ENCODE measurements around the gene LILRA1. TPM values are rescaled to one million over a fixed set of nuclear protein-coding genes. Genes with fewer than 3 reads are reported as not detected.
"Not testable (repeated sequence)": the region's sequence is repeated elsewhere in the genome, so short reads cannot be mapped to it uniquely, and the experiment has no call there.

The LILRA1 gene
- total and polyA plus RNA-seq, 12 donors: 0.19 to 2.8 (median 0.40) TPM

DNA sequence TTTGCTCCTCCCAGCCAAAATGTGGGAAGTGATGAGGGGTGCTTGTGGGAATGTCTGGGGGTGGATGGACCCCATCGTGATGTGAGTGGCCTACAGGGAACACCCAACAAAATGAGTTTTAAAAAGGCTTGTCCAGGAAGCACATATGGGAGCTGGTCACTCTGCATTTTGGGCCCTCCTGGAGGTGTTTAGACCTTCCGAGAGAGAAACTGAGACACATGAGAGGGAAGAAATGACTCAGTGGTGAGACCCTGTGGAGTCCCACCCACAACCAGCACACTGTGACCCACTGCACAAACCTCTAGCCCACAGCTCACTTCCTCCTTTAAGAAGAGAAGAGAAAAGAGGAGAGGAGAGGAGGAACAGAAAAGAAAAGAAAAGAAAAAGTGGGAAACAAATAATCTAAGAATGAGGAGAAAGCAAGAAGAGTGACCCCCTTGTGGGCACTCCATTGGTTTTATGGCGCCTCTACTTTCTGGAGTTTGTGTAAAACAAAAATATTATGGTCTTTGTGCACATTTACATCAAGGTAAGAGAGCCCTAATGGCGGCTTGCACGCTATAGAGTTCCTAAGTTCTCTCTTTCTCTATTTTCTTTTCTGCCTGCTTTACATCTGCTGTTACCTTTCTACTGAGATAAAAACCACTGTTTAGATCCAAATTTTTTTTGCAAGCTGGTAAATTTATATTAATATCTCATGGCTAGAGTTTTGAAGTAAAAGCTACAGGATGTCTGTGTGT lies 23.6 kb downstream of the LILRA1 start:
- H3K27ac ChIP-seq: peak overlapping the region in 1 of 10 donors; percentile 60
- ATAC-seq (no peak), DNase-seq (no peak)
- H3K9me3 ChIP-seq: peaks cover 0 to 17% (median 5%) of the 10 kb centered on the region in 11 donors
- TF ChIP-seq, protein P1, sequence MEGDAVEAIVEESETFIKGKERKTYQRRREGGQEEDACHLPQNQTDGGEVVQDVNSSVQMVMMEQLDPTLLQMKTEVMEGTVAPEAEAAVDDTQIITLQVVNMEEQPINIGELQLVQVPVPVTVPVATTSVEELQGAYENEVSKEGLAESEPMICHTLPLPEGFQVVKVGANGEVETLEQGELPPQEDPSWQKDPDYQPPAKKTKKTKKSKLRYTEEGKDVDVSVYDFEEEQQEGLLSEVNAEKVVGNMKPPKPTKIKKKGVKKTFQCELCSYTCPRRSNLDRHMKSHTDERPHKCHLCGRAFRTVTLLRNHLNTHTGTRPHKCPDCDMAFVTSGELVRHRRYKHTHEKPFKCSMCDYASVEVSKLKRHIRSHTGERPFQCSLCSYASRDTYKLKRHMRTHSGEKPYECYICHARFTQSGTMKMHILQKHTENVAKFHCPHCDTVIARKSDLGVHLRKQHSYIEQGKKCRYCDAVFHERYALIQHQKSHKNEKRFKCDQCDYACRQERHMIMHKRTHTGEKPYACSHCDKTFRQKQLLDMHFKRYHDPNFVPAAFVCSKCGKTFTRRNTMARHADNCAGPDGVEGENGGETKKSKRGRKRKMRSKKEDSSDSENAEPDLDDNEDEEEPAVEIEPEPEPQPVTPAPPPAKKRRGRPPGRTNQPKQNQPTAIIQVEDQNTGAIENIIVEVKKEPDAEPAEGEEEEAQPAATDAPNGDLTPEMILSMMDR (IDR thresholded peaks at IDR 0.05): no peak
- peak overlapping the region in 1 of 10 donors; percentile 29 for H3K4me3 ChIP-seq
- intact Hi-C loops (cut with DNase I): no loop called here
- H3K36me3 ChIP-seq: no peaks in the 10 kb centered on the region
- H3K4me1 ChIP-seq: peaks cover 0 to 11% (median 0%) of the 10 kb centered on the region in 9 donors
- WGBS, 2 donors: 47 to 65% methylated on average over 5 of the region's 5 CpGs
- peaks cover 0 to 3% (median 0%) of the 10 kb centered on the region in 7 donors for H3K27me3 ChIP-seq

DNA sequence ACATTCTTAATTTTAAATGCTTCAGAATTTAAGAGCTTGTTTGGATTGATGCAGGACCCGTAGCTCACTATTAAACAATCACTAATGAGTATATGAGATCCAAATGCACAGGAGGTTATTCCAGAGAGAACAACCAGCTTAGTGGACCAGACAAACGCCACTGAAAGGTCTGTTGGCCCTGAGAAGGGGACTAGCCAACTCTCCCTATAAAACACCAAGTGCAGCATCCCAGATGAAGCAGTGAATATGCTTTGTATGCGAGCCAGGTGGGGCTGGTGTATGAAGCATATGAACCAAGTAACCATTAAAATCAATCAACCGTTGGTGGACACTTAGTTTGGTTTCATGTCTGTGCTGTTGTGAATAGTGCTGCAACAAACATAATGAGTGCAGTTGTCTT lies 27.0 kb downstream of the LILRA1 start:
- TF ChIP-seq, protein P1 (IDR thresholded peaks at IDR 0.05): no peak
- Histone ChIP-seq H3K36me3 (no peaks in the 10 kb centered on the region), H3K27me3 (peaks cover 0 to 4% (median 0%) of the 10 kb centered on the region in 7 donors), H3K4me1 (peaks cover 0 to 5% (median 0%) of the 10 kb centered on the region in 9 donors), H3K9me3 (peaks cover 0 to 5% (median 0%) of the 10 kb centered on the region in 11 donors), H3K27ac (no peak overlapping the region), H3K4me3 (no peak overlapping the region)
- ATAC-seq: no peak
- no peak for DNase-seq
- WGBS, 2 donors: 63 to 67% methylated on average over 4 of the region's 4 CpGs
- intact Hi-C loops (cut with DNase I): no loop called here

DNA sequence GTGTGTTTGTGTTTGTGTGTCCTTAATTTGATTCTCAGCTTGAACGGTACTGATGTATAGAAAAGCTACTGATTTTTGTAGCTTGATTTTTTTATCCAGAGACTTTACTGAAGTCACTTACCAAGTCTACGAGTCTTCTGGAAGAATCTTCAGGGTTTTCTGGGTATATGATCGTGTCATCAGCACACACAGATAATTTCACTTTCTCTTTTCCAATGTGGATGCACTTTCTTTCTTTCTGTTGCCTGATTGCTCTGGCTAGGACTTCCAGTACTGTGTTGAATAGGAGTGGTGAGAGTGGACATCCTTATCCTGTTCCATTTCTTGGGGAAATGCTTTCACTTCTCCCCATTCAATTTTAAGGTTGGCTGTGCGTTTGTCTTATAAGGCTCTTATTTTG lies 29.0 kb downstream of the LILRA1 start:
- Histone ChIP-seq H3K27ac (peak overlapping the region in 1 of 10 donors; percentile 16), H3K9me3 (peaks cover 0 to 11% (median 0%) of the 10 kb centered on the region in 11 donors), H3K27me3 (peaks cover 0 to 11% (median 0%) of the 10 kb centered on the region in 7 donors), H3K4me1 (no peaks in the 10 kb centered on the region), H3K4me3 (no peak overlapping the region), H3K36me3 (no peaks in the 10 kb centered on the region)
- ATAC-seq (no peak), DNase-seq (no peak)
- 58 to 65% methylated on average over 4 of the region's 4 CpGs for WGBS, 2 donors
- TF ChIP-seq, protein P1 (IDR thresholded peaks at IDR 0.05): no peak
- intact Hi-C loops (cut with DNase I): no loop called here

DNA sequence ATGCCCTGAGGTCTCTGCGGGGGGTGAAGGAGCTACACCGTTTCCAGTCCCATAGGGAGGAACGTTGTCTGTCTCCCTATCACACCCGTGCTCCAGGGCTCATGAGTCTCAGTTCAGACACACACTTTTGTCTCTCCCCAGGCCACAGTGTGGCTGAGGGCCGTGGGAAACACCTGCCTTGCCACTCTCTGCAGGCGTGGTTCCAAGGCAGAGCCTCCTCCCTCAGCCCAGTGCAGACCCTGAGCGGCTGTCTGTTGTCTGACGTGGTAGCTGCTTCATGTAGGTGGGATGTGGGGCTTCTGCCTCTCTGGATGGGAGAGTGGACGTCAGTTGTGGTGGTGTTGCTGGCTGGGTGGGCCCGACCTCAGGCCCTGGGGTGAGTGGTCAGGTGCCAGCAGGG lies 30.8 kb downstream of the LILRA1 start:
- H3K4me1 ChIP-seq; DNase-seq; intact Hi-C loops (cut with DNase I); H3K4me3 ChIP-seq; H3K36me3 ChIP-seq; ATAC-seq; H3K27ac ChIP-seq: not testable (repeated sequence)
- Histone ChIP-seq H3K9me3 (peaks cover 0 to 13% (median 0%) of the 10 kb centered on the region in 11 donors), H3K27me3 (peaks cover 0 to 18% (median 8%) of the 10 kb centered on the region in 7 donors)
- WGBS, 2 donors: 69 to 75% methylated on average over 10 of the region's 10 CpGs

DNA sequence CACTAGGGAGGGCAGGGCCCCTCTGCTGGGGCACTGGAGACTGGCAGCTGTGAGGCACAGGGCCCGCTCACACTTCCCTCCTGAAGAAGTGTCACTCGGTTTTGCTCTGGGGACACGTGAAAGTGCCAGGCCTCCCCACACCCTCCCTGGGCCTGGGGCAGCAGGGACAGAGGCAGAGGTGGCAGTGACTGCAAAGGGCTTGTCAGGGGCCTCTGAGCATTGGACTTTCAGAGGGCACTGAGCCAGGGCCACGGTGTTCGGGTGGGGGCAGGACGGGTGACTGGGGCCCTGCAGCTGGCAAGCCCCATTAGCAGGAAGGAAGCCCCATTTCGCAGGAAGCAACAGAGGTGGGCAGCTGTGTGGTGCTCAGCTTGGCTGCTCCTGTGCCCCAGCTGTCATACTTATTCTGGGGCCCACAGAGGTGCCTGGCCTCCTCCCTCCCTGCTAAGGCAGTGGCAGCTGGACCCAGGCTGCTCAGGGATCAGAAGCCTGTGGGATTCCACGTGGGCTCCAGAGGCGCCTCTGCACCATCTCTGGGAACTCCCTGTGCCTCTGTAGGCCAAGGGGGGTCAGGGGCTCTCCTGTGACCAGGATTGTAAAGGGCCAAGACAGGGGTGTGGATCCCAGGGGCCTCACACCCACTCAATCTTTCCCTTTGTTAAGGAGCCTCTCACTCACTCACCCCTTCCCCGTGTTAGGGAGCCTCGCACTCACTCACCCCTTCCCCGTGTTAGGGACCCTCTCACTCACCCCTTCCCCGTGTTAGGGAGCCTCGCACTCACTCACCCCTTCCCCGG lies 31.7 kb downstream of the LILRA1 start:
- H3K4me1 ChIP-seq; H3K4me3 ChIP-seq; H3K36me3 ChIP-seq; ATAC-seq; DNase-seq; H3K27ac ChIP-seq; intact Hi-C loops (cut with DNase I): not testable (repeated sequence)
- 72 to 84% methylated on average over 10 to 13 of the region's 15 CpGs for WGBS, 2 donors
- Histone ChIP-seq H3K27me3 (peaks cover 0 to 26% (median 8%) of the 10 kb centered on the region in 7 donors), H3K9me3 (peaks cover 0 to 13% (median 0%) of the 10 kb centered on the region in 11 donors)
